NCI-H345 treated with DMSO at 0.1 percent for 48 hours (cell line): ENCODE results near the gene GNPTG.

Source experiments
- DNase-seq: peaks from one replicate; lab custom pipeline; 2025; ENCODE audit not compliant: unreplicated experiment; lab: John Stamatoyannopoulos, UW

GNPTG gene

GRCh38 chr16:1333149-1333812 is 18.4 kb upstream of the GNPTG start, which contains the start of gene BAIAP3:
BAIAP3 (plus strand) TSS chr16:1333645; CDS start chr16:1338550, 4,905 bp downstream.
- DNase-seq: no peak

DNA sequence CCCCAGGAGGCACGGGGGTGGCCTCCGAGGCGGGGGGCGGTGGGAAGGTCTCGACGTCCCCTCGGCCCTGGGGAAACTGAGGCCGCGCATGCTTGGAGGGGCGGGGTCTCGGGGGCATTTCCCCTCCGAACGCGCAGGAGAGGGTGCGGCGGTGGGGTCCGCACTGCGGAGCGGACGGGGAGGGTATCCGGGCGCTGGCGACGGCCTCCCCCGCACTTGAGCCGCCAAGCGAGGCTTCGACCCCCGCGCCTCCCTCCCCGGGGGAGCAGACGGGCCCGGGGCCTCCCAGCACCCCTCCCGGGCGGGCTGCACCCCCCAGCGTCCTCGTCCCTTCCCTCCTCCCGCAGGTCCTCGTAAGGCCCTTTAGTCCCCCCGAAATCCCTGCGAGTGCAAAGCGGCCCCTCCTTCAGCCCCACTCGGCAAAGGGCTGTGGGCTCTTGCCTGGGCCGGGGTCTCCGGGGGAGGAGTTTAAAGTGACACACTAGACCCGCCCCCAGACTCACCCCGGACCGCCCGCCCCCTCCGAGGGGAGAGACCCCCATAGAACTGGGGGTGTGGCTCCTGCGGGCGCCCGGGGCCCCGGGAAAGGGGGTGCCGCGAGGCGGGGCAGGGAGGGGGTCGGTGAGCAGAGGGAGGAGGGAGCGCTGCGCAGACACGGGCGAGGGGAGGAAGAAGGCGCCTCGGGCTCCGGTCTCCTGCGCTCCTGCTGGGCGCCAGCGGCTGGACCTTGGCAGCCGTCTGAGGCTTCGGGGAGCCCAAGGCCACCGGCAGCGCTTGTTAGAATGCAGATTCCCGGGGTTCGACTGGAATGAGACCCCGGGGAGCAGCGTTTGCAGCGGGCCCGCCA is 17.7 kb upstream of the GNPTG start:
- DNase-seq: no peak

GRCh38 chr16:1334739-1335138 is 17.0 kb upstream of the GNPTG start:
- DNase-seq: no peak

GRCh38 chr16:1335211-1335971 is 16.3 kb upstream of the GNPTG start:
- no peak for DNase-seq

GRCh38 chr16:1335996-1336395 is 15.7 kb upstream of the GNPTG start:
- no peak for DNase-seq

DNA sequence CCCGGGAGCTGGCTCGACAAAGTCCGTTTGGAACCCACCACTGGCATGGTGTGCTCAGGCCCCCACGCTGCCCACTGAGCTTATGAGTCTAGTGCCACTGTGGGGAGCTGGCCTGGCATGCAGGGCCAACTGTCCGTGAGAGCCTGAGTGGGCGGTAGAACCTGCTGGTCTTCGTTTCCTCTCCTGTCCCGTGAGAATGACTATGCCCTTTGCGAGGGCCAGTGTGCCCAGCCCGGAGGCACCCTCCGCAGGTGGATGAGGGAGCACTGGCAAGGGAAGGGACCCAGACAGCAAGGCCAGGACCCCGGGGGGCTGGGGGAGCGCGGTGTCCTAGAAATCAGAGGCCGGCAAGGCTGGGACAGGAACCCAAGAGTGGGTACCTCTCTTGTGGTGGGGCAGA is 15.1 kb upstream of the GNPTG start:
- DNase-seq: no peak

GRCh38 chr16:1337486-1337885 is 14.2 kb upstream of the GNPTG start:
- no peak for DNase-seq

GRCh38 chr16:1338119-1338730 is 13.5 kb upstream of the GNPTG start:
- DNase-seq: no peak

DNA sequence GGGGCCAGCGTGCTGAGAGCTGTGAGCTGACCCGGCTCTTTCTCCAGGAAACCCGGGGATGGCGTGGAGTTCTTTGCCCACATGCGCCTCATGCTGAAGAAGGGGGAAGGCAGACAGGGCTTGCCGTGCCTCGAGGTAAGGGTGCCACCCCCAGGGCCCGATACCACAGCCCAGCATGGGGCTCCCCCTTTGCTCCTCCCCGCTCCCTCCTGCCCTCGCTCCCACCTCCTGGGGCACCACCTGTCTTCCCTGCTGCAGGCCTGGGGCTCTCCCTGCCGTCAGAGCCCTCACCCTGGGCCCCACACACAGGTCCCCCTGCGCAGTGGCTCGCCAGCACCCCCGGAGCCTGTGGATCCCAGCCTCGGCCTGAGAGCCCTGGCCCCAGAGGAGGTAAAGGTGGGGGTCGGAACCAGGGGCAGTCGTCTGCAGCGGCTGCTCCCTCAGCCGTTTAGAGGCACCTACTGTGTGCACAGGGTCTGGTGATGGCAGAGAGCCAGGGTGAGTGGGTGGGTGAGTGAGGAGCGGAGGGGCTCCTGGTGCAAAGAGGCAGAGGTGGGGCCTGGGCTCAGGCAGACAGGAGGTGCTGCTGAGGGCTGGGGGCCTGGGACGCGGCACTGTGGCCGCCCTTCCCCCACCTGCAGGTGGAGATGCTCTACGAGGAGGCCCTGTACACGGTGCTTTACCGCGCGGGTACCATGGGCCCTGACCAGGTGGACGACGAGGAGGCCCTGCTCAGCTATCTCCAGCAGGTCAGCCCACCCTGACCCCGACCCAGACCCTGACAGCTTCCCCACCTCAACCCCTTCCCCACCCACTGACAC is 12.7 kb upstream of the GNPTG start:
- no peak for DNase-seq

DNA sequence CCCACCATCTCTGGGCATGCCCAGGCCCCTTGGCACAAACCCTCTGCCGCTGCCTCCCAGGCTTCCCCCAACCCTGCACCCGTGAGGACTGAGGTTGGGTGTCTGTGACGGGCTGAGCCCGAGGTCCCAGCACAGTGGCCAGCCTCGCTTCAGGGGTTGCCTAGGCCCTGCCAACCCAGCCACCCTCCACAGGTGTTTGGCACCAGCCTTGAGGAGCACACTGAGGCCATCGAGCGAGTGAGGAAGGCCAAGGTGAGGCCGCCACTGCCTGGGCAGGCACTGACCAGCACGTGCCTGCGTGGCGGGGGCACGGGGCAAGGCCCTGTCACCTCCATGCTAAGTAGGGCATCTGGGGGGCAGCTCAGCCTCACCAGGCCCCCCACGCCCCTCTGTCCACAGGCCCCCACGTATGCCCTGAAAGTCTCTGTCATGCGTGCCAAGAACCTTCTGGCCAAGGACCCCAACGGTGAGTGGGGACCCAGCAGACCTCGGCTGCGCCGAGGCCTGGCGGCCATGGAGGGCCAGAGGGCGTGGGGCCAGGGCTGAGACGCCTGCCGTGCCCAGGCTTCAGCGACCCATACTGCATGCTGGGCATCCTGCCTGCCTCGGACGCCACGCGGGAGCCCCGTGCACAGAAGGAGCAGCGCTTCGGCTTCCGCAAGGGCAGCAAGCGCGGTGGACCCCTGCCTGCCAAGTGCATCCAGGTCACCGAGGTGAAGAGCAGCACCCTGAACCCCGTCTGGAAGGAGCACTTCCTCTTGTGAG is 10.8 kb upstream of the GNPTG start:
- DNase-seq: no peak

DNA sequence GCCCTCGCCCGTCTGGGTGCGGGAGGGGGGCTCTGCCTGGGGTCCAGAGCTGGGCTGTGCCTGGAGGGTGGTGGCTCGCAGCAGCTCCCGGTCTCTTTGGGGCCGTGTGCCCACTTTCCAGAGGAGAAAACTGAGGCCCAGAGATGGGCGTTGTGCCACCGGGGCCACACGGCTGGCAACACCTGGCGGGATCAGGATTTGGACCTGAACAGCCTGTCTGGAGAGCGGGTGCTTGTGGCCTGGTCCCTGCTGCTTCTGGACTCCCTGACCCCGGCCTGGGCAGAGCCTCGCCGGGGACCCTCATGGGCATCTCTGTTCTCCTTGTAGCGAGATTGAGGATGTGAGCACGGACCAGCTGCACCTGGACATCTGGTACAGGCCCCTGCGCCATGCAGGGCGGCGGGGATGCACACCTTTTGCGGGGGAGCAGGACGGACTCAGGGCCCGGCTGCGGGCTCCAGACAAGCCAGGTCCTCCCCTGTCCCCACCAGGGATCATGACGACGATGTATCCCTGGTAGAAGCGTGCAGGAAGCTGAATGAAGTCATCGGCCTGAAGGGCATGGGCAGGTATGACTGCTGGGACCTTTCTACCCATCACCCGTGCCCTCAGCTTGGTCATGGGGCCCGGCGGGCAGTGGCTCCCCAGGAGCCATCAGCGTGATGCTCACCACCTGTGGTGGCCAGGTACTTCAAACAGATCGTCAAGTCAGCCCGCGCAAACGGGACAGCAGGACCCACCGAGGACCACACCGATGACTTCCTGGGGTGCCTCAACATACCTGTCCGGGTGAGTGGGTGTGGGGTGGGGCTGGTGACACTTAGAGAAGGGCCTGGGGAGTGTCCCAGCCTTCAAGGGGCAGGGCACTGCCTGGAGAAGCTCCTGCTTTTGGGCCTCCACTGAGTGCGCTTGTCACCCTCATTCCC is 10.0 kb upstream of the GNPTG start:
- DNase-seq: no peak

- peak; percentile 94 for DNase-seq
Measured at GRCh38 chr16:1342526-1343427, 9.0 kb upstream of the GNPTG start.

DNA sequence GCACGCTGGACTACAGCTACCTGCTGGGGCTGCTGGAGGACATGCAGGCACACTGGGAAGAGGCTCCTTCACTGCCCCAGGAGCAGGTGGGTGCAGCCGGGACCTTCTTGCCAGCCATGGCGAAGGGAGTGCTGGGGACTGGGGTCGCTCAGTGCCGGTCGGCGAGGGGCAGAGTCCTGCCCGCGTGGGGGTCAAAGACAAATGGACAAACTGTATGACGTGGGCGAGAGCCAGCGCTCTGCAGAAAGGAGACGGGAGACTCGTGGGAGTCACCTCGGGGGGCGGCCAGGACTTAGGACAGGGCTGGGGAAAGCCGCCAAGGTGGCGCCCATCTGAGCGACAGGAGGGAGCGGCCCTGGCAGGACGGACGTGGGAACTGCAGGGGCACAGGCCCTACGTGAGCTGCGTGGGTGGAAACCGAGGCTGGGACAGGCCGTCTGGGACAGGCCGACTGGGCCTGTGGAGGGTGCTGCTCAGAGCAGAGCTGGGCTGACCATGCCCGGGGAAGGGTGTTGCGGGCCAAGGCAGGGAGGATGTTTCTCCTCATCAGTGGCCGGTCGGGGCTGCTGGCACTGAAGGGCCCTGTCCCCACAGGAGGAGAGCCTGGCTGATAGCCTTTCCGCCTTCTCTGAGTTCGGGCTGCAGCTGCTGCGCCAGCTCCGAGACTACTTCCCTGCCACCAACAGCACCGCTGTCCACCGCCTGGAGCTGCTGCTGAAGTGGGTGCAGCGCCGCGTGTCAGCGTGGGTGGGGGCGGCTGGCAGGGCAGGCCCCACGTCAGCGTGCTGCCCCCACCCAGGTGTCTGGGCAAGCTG is 8.1 kb upstream of the GNPTG start:
- no peak for DNase-seq

GRCh38 chr16:1344499-1344898 is 7.2 kb upstream of the GNPTG start:
- no peak for DNase-seq

DNA sequence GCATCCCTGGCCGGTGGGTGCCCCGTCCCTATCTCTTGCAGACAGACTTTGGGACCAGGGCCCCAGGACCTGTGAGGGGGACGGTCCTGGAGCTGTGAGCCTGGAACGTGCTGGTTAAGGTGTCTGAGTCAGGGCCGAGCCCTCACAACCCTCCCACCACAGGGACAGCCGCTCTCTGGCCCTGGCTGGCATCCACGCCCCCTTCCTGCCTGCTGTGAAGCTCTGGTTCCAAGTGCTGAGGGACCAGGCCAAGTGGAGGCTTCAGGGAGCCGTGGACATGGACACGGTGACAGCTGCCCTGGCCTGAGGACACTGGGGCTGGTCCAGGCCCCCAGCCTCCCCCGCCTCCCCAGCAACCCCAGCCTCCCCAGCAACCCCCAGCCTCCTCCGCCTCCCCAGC is 6.6 kb upstream of the GNPTG start:
- no peak for DNase-seq

GRCh38 chr16:1345651-1346421 is 5.9 kb upstream of the GNPTG start:
- no peak for DNase-seq
